HepG2 (cell line): ENCODE measurements around the gene BPIFA1.

Experiments used
- ARNT ChIP-seq: fragments of 450-650 bp; IDR thresholded peaks from 2 replicates; pipeline ENCODE4 v1.6.1; 2017
- GABPA ChIP-seq, 2 experiments: IDR thresholded peaks; 2 replicates each; pipeline ENCODE4 v1.6.1; 2011 to 2016; ENCODE audit warnings: low read depth in 2 of 2, low read length in 1 of 2, missing biosample characterization in 1 of 2, missing genetic modification characterization in 1 of 2
- ZNF337 ChIP-seq: sonication (generic); formaldehyde crosslinking; IDR thresholded peaks from 2 replicates; pipeline ENCODE4 v1.5.1; 2020; ENCODE audit warnings: missing genetic modification reagents, low read depth, mild to moderate bottlenecking, borderline replicate concordance
- ZNF589 ChIP-seq: sonication (generic); formaldehyde crosslinking; conservative IDR thresholded peaks from 2 replicates; pipeline ENCODE4 v1.8.0; 2022; ENCODE audit warnings: mild to moderate bottlenecking, moderate library complexity, missing genetic modification reagents
- TF ChIP-seq, protein P1 (sequence below): sonication (generic); formaldehyde crosslinking; conservative IDR thresholded peaks from 2 replicates; pipeline ENCODE4 v1.8.0; 2022; ENCODE audit warnings: mild to moderate bottlenecking, moderate library complexity, missing genetic modification reagents
- TF ChIP-seq, protein P2 (sequence below): sonication (generic); formaldehyde crosslinking; IDR thresholded peaks from 2 replicates; pipeline ENCODE4 v1.8.1; 2023; ENCODE audit warnings: mild to moderate bottlenecking, missing genetic modification reagents

DNA sequence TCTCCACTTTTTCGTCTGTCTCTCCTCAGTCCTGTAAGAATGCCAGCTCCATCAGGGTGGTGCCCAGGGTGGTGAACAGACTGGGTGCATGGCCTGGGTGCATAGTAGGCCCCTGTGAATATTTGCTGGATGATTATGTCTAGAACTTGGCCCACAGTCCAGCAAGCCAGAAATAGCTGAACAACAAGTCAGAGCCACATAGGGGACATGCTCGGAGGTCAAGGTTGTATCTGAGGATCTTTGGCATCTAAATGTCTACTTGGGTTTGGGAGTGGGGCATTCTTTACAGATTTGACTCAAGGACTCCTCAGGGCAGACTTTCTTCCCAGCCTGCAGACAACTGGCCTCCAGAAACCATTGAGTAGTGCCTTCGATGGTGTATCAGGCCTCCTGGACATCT is 36.8 kb upstream of the BPIFA1 start:
- TF ChIP-seq, protein P1, sequence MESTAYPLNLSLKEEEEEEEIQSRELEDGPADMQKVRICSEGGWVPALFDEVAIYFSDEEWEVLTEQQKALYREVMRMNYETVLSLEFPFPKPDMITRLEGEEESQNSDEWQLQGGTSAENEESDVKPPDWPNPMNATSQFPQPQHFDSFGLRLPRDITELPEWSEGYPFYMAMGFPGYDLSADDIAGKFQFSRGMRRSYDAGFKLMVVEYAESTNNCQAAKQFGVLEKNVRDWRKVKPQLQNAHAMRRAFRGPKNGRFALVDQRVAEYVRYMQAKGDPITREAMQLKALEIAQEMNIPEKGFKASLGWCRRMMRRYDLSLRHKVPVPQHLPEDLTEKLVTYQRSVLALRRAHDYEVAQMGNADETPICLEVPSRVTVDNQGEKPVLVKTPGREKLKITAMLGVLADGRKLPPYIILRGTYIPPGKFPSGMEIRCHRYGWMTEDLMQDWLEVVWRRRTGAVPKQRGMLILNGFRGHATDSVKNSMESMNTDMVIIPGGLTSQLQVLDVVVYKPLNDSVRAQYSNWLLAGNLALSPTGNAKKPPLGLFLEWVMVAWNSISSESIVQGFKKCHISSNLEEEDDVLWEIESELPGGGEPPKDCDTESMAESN = no peak
- TF ChIP-seq ZNF337 (CRISPR knock-in tag) (no peak), ARNT (no peak), GABPA (IDR thresholded peaks at IDR 0.05; ENCODE audit: low read depth, low read length) (no peak), GABPA (CRISPR knock-in tag; IDR thresholded peaks at IDR 0.05; ENCODE audit: low read depth) (no peak), ZNF589 (CRISPR knock-in tag) (no peak)
- TF ChIP-seq, protein P2, sequence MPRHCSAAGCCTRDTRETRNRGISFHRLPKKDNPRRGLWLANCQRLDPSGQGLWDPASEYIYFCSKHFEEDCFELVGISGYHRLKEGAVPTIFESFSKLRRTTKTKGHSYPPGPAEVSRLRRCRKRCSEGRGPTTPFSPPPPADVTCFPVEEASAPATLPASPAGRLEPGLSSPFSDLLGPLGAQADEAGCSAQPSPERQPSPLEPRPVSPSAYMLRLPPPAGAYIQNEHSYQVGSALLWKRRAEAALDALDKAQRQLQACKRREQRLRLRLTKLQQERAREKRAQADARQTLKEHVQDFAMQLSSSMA (CRISPR knock-in tag) = no peak
